ENCODE results near the gene PAF1. TPM values are rescaled to one million over a fixed set of nuclear protein-coding genes. Genes with fewer than 3 reads are reported as not detected.

PAF1 gene
- polyA plus RNA-seq, 1 donor from 2014 or later, result 37.3 TPM

- TF ChIP-seq SMC3 (conservative IDR thresholded peaks at IDR 0.05; ENCODE audit: poor library complexity), result no peak
- TF ChIP-seq RAD21 (conservative IDR thresholded peaks at IDR 0.05), result no peak
- TF ChIP-seq REST (IDR thresholded peaks at IDR 0.05; ENCODE audit: borderline replicate concordance), result no peak
- TF ChIP-seq MXI1 (conservative IDR thresholded peaks at IDR 0.05; ENCODE audit: poor library complexity, severe bottlenecking), result no peak
- no peak for TF ChIP-seq TAF1 (IDR thresholded peaks at IDR 0.05; ENCODE audit: low read depth)
- TF ChIP-seq, protein P1, sequence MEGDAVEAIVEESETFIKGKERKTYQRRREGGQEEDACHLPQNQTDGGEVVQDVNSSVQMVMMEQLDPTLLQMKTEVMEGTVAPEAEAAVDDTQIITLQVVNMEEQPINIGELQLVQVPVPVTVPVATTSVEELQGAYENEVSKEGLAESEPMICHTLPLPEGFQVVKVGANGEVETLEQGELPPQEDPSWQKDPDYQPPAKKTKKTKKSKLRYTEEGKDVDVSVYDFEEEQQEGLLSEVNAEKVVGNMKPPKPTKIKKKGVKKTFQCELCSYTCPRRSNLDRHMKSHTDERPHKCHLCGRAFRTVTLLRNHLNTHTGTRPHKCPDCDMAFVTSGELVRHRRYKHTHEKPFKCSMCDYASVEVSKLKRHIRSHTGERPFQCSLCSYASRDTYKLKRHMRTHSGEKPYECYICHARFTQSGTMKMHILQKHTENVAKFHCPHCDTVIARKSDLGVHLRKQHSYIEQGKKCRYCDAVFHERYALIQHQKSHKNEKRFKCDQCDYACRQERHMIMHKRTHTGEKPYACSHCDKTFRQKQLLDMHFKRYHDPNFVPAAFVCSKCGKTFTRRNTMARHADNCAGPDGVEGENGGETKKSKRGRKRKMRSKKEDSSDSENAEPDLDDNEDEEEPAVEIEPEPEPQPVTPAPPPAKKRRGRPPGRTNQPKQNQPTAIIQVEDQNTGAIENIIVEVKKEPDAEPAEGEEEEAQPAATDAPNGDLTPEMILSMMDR (IDR thresholded peaks at IDR 0.05; ENCODE audit: poor library complexity, severe bottlenecking), result no peak
- no peak for TF ChIP-seq EP300 (conservative IDR thresholded peaks at IDR 0.05; ENCODE audit: poor library complexity, severe bottlenecking)
- TF ChIP-seq POLR2AphosphoS5 (IDR thresholded peaks at IDR 0.05), result no peak
- no peak for TF ChIP-seq EZH2 (IDR thresholded peaks at IDR 0.05; ENCODE audit: borderline replicate concordance, insufficient read depth, low read length, poor library complexity, severe bottlenecking)
- no peak overlapping the region for H3K27ac ChIP-seq (ENCODE audit: low read length)
- no peak overlapping the region for H3K9ac ChIP-seq (ENCODE audit: low read length)
- H3K9me2 ChIP-seq (ENCODE audit: insufficient read depth, low read length), result no peaks in the 10 kb centered on the region
- H3F3A ChIP-seq (ENCODE audit: insufficient read depth, low read length, poor library complexity, severe bottlenecking), result peaks cover 3% of the 10 kb centered on the region
- no peak overlapping the region for H3K4me2 ChIP-seq (ENCODE audit: low read length)
- H3K36me3 ChIP-seq (ENCODE audit: insufficient read depth, low read length), result no peaks in the 10 kb centered on the region
- no peak overlapping the region for H2AFZ ChIP-seq (ENCODE audit: low read depth, low read length)
- H3K27me3 ChIP-seq (ENCODE audit: insufficient read depth, low read depth, low read length), result no peaks in the 10 kb centered on the region
- H3K9me3 ChIP-seq (ENCODE audit: low read length), result no peaks in the 10 kb centered on the region
- peaks cover 7% of the 10 kb centered on the region for H3K79me2 ChIP-seq (replicated peaks; ENCODE audit: insufficient read depth, low read length)
- H3K4me3 ChIP-seq (ENCODE audit: low read length), result no peak overlapping the region
- H4K20me1 ChIP-seq (ENCODE audit: insufficient read depth), result no peaks in the 10 kb centered on the region
These were observed 54.4 kb downstream of the PAF1 start for GRCh38 chr19:39336483-39336882.

Small RNA genes lying within 50 kb of the gene (small RNA-seq; reads per million reads assigned to genes)
- 0 to 3.8 (median 0.42) reads per million in 3 experiments for gene AC011445.2
- 0 reads per million in 3 experiments for gene MIR4530
- gene RN7SL566P, result 0 to 0.08 (median 0) reads per million in 3 experiments

Other genes starting within 250 kb of the PAF1 start
- not detected in 2 replicates for gene NCCRP1, start 194.1 kb downstream of the PAF1 start, polyA plus RNA-seq
- gene SYCN, start 186.8 kb downstream of the PAF1 start, polyA plus RNA-seq, result not detected in 2 replicates
- gene IFNL3, start 146.1 kb downstream of the PAF1 start, polyA plus RNA-seq, result not detected in 2 replicates
- not detected in 2 replicates for gene IFNL4, start 142.2 kb downstream of the PAF1 start, polyA plus RNA-seq
- gene IFNL2, start 122.7 kb downstream of the PAF1 start, polyA plus RNA-seq, result not detected in 2 replicates
- gene IFNL1, start 94.7 kb downstream of the PAF1 start, polyA plus RNA-seq, result not detected in 2 replicates
- 1.9 and 2.2 TPM in 2 replicates for gene LRFN1, start 70.2 kb downstream of the PAF1 start, polyA plus RNA-seq
- 0.35 TPM in 1 of 2 replicates, not detected in the other for gene GMFG, start 55.1 kb downstream of the PAF1 start, polyA plus RNA-seq
- gene SAMD4B, start 48.7 kb downstream of the PAF1 start, polyA plus RNA-seq, result 17.9 and 19.3 TPM in 2 replicates
- gene MED29, start 272 bp upstream of the PAF1 start, polyA plus RNA-seq, result 39.5 and 52.1 TPM in 2 replicates
- 0.34 TPM in 1 of 2 replicates, not detected in the other for gene ZFP36, start 15.7 kb upstream of the PAF1 start, polyA plus RNA-seq
- gene PLEKHG2, start 21.6 kb upstream of the PAF1 start, polyA plus RNA-seq, result 14.3 and 23.2 TPM in 2 replicates
- 22.6 and 31.0 TPM in 2 replicates for gene RPS16, start 44.8 kb upstream of the PAF1 start, polyA plus RNA-seq
- gene SUPT5H, start 54.5 kb upstream of the PAF1 start, polyA plus RNA-seq, result 90.7 and 92.5 TPM in 2 replicates
- 64.1 and 66.2 TPM in 2 replicates for gene TIMM50, start 89.7 kb upstream of the PAF1 start, polyA plus RNA-seq
- 34.4 and 35.5 TPM in 2 replicates for gene DLL3, start 107.8 kb upstream of the PAF1 start, polyA plus RNA-seq
- 1.3 TPM in 1 of 2 replicates, not detected in the other for gene SELENOV, start 124.0 kb upstream of the PAF1 start, polyA plus RNA-seq
- 32.6 and 36.5 TPM in 2 replicates for gene EID2B, start 141.7 kb upstream of the PAF1 start, polyA plus RNA-seq
- 45.4 and 47.4 TPM in 2 replicates for gene EID2, start 149.1 kb upstream of the PAF1 start, polyA plus RNA-seq
- not detected in 2 replicates for gene LGALS13, start 211.4 kb upstream of the PAF1 start, polyA plus RNA-seq

All from neural cell (in vitro differentiated cells).